GM18511 (cell line): ENCODE data around the gene SH2D6.
"Not testable (repeated sequence)": the region's sequence is repeated elsewhere in the genome, so short reads cannot be mapped to it uniquely, and the experiment has no call there.

Source experiments
- ATAC-seq: cut with Tn5 transposase; IDR thresholded peaks from one replicate; pipeline ENCODE4 v1.9.1; 2021; ENCODE audit warnings: mild to moderate bottlenecking, moderate library complexity; ENCODE audit not compliant: unreplicated experiment

The SH2D6 gene

DNA sequence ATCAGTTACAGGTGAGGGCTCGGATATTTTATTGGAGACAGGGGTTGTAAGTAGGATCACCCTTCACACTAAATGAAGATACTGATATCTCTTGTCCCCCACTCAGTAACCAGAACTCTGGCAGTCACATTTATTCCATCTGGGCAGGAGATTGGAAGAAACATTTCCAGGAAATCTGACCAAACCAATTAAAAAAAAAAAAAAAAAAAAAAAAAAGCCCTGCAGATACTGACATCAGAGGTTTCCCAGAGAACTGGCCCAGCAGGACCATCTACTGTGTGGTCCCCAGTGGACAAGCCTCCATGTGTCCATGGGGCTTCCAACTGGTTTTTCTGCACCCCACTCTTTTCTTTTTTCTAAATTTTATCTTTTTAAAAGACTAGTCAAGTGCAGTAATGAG lies 41.3 kb downstream of the SH2D6 start:
- ATAC-seq = no peak

DNA sequence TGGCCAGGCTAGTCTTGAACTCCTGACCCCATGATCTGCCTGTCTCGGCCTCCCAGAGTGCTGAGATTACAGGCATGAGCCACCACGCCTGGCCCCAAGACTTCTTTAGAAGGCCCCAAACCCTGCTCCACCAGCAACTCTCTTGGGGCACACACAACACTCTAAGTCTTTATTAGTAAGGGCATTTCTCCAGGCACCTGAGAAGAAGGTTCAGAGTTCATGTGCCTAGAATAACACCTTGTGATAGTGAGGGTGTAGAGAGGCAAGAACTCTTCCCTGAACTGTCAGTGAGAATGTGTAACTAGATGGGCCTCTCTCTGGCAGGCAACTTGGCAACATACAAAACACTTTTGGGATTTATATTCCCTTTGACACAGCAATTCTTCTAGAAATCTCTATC lies 43.8 kb downstream of the SH2D6 start:
- ATAC-seq = no peak

DNA sequence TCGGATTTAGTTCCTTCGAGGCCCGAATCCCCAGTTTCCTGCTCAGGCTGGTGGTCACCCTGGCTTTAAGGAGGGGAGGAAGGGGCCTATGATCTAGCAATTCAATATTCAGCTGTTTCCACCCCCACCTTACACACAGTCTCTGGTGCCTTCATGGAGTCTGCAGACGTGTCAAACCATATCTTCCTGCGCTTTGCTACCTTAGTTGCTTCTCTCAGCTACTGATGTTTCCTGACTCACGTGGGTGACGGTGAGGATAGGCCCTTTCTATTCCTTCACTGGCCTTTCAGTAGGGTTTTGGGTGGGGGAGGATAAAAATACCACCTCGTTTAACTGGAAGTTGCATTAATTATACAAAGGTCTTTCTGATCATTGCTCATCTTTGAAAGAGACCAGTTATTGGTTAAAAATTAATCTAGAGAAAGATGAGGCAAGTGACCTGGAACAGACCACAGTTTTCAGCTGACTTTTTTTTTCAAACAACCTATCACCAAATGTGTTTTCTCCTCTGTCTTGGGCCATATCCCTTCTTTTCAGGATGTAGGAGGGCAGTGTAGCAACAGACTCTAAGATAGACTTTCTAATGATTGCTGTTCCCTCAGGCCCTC lies 49.7 kb downstream of the SH2D6 start:
- ATAC-seq = no peak

DNA sequence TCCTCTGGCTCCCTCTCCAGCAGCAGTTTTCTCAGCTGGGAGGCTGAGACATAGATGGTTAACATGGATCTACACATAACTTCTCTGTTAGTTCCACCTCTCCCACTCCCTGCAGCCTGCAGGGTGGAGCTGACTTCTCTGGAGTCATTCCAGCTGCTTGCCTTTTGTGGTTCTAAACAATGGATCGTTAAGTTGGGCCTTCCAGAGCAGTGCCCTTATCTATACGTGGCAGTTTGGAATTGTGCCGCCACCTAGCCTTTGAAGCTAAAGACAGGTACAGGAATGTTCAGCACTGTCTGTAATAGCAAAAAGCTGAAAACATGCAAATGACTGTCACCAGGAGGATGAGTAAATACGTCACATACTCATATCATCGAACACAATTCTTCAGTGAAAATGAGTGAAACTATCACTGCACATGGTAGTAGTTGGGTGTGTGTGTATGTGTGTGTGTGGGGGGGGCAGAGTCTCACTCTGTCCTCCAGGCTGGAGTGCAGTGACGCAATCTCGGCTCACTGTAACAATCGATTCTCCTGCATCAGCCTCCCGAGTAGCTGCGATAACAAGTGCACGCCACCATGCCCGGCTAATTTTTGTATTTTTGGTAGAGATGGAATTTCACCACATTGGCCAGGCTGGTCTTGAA lies 50.3 kb downstream of the SH2D6 start:
- ATAC-seq = no peak

DNA sequence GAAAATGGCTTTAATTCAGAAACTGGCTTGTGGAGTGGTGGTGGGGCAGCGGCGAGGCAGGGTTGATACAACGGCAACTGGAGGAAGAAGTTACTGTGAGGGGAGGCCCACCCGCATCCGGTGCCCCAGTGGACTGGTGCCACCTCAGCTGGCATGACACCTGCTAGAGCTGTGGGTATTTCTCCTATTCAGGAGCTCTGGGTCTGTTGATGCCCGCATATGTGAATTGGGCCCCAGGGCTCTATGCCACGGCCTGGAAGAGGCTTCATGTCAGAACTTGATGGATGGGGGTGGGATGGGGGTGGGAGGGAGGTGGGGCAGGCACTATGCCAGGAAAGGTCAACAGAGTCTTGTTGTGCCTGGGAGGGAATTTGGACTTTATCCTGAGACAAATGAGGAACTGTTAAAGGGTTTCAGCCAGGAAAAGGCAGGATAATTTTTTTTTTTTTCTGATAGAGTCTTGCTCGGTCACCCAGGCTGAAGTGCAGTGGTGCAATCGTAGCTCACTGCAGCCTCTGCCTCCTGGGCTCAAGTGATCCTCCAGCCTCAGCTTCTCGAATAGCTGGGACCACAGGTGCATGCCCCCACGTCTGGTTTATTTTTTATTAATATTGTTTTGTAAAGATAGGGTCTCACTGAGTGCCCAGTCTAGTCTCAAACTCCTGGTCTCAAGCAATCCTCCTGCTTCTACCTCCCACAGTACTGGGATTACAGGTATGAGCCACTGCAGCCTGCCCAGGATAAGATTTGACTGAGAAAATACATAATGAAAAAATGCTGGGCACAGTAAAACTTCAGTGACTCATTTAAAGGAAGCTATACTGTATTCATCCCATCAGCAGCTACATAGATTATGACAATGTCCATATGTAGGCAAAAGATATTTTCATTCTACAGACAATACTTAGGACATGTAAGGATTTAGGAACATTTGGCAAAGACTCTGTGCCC lies 52.6 kb downstream of the SH2D6 start:
- no peak for ATAC-seq

DNA sequence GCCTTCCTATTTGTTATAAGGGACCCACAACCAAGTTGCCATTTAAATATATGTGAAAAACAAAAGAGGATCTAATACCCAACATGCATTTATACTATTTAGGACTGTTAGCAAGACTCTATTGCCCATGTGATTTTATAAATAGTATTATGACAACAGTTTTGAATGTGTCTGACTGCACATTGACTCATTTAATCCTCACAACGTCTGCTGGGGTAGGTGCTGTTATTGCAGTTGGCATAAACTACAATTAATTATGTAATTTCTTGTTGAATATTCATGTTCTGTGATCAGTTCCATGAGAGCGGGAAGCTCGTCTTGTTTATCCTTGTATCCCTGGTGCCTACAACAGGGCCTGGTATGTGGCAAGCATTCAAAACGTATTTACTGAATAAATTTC lies 53.7 kb downstream of the SH2D6 start:
- ATAC-seq = no peak

DNA sequence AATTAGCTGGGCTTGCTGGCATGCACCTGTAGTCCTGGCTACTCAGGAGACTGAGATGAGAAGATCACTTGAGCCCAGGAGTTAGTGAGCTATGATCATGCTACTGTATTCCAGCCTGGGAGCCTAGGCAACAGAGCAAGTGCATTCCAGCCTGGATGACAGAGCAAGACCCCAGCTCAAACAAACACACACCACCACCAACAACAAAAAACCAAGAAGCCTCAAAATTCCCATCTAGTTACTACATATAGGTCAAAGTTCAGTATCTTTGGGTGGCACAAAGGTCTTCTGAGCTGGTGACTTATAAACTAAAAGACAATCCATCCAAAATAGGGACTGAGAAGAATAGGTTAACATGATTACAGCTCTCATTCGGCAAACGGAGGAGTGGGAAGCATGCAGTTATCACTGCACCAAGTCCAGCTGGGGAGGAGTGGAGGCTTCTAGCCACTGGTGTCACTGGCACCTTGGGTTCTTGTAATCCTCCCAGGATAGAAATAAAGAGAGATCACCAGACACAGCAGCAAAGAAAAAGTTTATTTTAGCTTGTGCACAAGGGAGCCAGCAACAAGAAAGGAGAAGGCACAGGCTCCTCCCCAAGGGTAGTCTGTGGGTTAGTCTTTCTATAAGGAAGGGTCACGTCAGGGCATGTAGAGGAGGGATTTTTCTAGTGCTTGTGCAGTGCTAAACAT lies 57.4 kb downstream of the SH2D6 start:
- ATAC-seq = no peak

DNA sequence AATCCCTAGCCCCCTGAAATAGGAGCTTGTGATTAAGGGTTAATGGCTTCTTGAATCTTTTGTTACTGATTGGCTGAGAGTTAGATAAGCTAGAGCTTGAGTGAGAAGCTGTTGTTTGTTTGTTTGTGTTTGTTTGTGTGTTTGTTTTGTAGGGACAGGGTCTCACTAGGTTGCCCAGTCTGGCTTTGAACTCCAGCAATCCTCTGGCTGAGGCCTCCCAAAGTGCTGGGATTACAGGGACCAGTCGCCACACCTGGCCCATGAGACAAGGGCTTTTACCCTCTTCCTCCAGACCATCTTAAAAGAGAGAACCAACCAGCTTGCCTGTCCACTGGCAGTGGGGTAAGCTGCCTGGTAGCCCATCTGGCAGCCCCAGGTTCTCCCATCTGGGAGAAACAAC lies 58.1 kb downstream of the SH2D6 start:
- ATAC-seq = no peak

DNA sequence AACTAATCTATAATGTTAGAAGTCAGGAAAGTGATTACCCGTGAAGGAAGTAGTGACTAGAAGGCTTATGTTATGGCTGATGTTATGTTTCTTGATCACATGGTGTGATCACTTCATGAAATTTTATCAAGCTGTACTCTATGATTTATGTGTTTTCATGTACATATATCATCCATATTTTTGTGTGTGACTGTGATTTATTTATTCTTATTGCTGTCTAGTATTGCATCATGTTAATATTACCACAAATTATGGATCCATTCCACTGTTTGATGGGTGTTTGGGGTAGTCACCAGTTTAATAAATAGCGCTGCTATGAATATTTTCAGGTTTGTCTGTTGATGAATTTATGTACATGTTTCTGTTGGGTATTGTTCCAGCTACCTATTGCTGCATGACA lies 59.4 kb downstream of the SH2D6 start:
- ATAC-seq = no peak

DNA sequence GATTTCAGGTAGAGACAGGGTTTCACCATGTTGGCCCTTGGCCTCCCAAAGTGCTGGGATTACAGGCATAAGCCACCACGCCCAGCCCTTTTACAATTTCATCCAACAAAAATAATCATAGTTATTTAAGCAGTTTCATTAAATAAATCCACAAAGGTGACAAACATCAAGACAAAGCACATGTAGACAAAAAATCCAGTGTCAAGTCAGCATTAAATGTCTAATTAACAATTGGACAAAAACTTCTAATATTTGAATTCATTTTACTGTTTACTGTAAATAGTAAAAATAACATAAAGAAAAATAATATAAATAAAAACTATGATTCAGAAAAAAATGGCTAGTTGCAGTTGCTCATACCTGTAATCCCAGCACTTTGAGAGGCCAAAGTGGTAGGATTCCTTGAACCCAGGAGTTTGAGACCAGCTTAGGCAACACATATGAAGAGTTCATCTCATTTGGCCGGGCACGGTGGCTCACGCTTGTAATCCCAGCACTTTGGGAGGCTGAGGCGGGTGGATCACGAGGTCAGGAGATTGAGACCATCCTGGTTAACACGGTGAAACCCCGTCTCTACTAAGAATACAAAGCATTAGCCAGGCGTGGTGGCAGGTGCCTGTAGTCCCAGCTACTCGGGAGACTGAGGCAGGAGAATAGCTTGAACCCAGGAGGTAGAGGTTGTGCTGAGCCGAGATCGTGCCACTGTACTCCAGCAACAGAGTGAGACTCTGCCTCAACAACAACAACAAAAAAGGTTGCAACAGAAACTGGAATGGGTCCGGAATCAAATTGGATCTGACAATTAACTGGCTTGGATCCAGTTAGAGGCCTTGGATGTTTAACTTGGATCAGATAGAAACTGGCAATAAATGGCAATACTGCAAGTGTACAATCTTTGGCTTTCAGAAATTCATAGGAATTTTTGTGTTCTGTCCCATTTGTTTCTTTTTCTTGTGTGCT lies 63.6 kb downstream of the SH2D6 start:
- ATAC-seq = no peak

DNA sequence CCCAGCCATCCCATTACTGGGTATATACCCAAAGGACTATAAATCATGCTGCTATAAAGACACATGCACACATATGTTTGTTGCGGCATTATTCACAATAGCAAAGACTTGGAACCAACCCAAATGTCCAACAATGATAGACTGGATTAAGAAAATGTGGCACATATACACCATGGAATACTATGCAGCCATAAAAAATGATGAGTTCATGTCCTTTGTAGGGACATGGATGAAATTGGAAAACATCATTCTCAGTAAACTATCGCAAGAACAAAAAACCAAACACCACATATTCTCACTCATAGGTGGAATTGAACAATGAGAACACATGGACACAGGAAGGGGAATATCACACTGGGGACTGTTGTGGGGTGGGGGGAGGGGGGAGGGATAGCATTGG lies 66.1 kb downstream of the SH2D6 start:
- ATAC-seq = not testable (repeated sequence)

DNA sequence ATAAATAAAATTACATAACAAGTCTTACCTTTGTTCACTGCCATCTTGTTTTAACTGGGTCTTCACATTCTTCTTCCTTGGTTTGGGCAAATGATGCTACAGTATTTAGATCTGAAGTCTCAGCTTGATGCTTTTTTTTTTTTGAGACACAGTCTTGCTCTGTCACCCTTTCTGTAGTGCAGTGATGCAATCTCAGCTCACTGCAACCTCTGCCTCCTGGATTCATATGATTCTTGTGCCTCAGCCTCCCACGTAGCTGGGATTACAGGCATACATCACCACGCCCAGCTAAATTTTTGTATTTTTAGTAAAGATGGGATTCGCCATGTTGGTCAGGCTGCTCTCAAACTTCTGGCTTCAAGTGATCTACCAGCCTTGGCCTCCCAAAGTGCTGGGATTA lies 67.3 kb downstream of the SH2D6 start:
- no peak for ATAC-seq
